PFSK-1 (cell line): Measurements from ENCODE around the gene DNAH6.

Experiments
- POLR2AphosphoS5 ChIP-seq: IDR thresholded peaks from 2 replicates; pipeline ENCODE4 v1.6.1; 2012; ENCODE audit warnings: low read depth, mild to moderate bottlenecking, control low read depth, low read length, moderate library complexity
- REST ChIP-seq, 2 experiments: IDR thresholded peaks; 2 replicates each; pipeline versions ENCODE4 v1.6.1 to v1.8.0; 2011 to 2012; ENCODE audit warnings: low read depth in 2 of 2, low read length in 2 of 2, control low read depth in 1 of 2, inconsistent platforms in 1 of 2, mild to moderate bottlenecking in 1 of 2, moderate library complexity in 1 of 2; ENCODE audit not compliant: insufficient read depth in 1 of 2
- SIN3A ChIP-seq: IDR thresholded peaks from 2 replicates; pipeline ENCODE4 v1.6.1; 2012; ENCODE audit warnings: mild to moderate bottlenecking, low read length, moderate library complexity, borderline replicate concordance; ENCODE audit not compliant: insufficient read depth
- TAF1 ChIP-seq: IDR thresholded peaks from 2 replicates; pipeline ENCODE4 v1.6.1; 2012; ENCODE audit warnings: low read length, control low read depth, borderline replicate concordance; ENCODE audit not compliant: insufficient read depth

- no peak for TF ChIP-seq POLR2AphosphoS5
- no peak for TF ChIP-seq SIN3A
- TF ChIP-seq REST (IDR thresholded peaks at IDR 0.05; ENCODE audit: insufficient read depth in 1 of 2, low read depth in 2 of 2, low read length in 2 of 2): no peak
- no peak for TF ChIP-seq TAF1
Measured at GRCh38 chr2:84676295-84676694, 160.0 kb downstream of the DNAH6 start.
